ENCODE data around the gene OR2Y1. TPM values are rescaled to one million over a fixed set of nuclear protein-coding genes. Genes with fewer than 3 reads are reported as not detected.
"Not testable (repeated sequence)": the region's sequence is repeated elsewhere in the genome, so short reads cannot be mapped to it uniquely, and the experiment has no call there.

Gene OR2Y1
- total RNA-seq, 2 donors from 2014 or later = not detected

DNA sequence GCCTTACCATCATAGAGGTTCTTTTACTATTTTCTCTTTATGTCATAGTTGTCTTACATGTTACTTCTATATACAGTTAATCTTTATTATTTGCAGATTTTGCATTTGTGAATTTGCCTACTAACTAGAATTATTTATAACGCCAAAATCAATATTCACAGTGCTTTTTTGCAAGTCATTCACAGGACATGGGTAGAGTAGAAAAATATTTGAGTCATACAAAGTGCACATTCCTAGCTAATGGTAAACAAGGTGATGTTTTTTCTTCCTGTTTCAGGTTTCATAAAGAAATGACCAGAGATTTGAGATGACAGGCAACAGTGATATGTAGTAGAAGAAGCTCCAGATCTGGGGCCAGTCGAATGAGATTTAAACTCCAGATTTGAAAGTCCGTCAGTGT lies 30.0 kb upstream of the OR2Y1 start:
- no peak overlapping the region for H3K27ac ChIP-seq
- no peaks in the 10 kb centered on the region for H3K27me3 ChIP-seq (replicated peaks; ENCODE audit: insufficient read depth)
- H3K36me3 ChIP-seq = no peaks in the 10 kb centered on the region
- 83% methylated on average over 3 of the region's 3 CpGs for WGBS
- intact Hi-C loops (cut with DNase I) = no loop called here
- no peak for DNase-seq (ENCODE audit: low spot score)
- TF ChIP-seq POLR2A (IDR thresholded peaks at IDR 0.05) = no peak
- no peaks in the 10 kb centered on the region for H3K4me1 ChIP-seq (replicated peaks)
- H3K4me3 ChIP-seq = no peak overlapping the region
- H3K9me3 ChIP-seq = no peaks in the 10 kb centered on the region

- TF ChIP-seq, protein P1, sequence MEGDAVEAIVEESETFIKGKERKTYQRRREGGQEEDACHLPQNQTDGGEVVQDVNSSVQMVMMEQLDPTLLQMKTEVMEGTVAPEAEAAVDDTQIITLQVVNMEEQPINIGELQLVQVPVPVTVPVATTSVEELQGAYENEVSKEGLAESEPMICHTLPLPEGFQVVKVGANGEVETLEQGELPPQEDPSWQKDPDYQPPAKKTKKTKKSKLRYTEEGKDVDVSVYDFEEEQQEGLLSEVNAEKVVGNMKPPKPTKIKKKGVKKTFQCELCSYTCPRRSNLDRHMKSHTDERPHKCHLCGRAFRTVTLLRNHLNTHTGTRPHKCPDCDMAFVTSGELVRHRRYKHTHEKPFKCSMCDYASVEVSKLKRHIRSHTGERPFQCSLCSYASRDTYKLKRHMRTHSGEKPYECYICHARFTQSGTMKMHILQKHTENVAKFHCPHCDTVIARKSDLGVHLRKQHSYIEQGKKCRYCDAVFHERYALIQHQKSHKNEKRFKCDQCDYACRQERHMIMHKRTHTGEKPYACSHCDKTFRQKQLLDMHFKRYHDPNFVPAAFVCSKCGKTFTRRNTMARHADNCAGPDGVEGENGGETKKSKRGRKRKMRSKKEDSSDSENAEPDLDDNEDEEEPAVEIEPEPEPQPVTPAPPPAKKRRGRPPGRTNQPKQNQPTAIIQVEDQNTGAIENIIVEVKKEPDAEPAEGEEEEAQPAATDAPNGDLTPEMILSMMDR (IDR thresholded peaks at IDR 0.05) = no peak
- no peak for TF ChIP-seq POLR2A (IDR thresholded peaks at IDR 0.05)
- no peak for TF ChIP-seq POLR2AphosphoS5 (IDR thresholded peaks at IDR 0.05)
- H3K36me3 ChIP-seq = no peaks in the 10 kb centered on the region
- no peaks in the 10 kb centered on the region for H3K27me3 ChIP-seq (replicated peaks; ENCODE audit: insufficient read depth)
- intact Hi-C loops (cut with DNase I) = no loop called here
- no peaks in the 10 kb centered on the region for H3K9me3 ChIP-seq
- no peak overlapping the region for H3K27ac ChIP-seq
- WGBS = 92% methylated on average over 2 of the region's 2 CpGs
- no peak for DNase-seq (ENCODE audit: low spot score)
- H3K4me1 ChIP-seq (replicated peaks) = no peaks in the 10 kb centered on the region
- H3K4me3 ChIP-seq = no peak overlapping the region
These were observed 15.7 kb upstream of the OR2Y1 start for GRCh38 chr5:180755601-180756000.

DNA sequence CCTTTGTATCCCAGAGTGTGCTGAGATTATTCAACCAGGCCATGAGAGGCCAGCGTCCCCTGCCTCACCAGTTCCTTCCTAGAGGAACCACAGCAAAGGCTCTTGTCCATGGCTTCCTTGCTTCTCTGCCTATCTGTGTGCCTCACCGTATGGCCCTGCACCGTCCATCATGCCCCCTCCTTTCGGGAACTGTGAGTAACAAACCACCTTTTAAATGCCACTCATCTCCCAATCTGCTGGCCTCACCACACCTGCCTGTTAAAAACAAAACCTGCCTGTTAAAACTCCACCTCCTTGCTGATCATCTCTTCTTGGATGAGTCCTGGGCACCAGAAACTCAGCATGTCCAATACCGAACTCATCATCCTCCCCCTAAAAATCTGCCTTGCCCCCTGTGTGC lies 4.4 kb upstream of the OR2Y1 start:
- TF ChIP-seq, protein P1 (IDR thresholded peaks at IDR 0.05) = no peak
- no peak for TF ChIP-seq POLR2AphosphoS5 (IDR thresholded peaks at IDR 0.05)
- no peak for TF ChIP-seq POLR2A (IDR thresholded peaks at IDR 0.05)
- H3K4me3 ChIP-seq = no peak overlapping the region
- H3K27me3 ChIP-seq (replicated peaks; ENCODE audit: insufficient read depth) = no peaks in the 10 kb centered on the region
- no peaks in the 10 kb centered on the region for H3K36me3 ChIP-seq
- DNase-seq (ENCODE audit: low spot score) = no peak
- no peaks in the 10 kb centered on the region for H3K4me1 ChIP-seq (replicated peaks)
- H3K27ac ChIP-seq = no peak overlapping the region
- H3K9me3 ChIP-seq = no peaks in the 10 kb centered on the region
- intact Hi-C loops (cut with DNase I) = no loop called here
- WGBS = 72% methylated on average over 5 of the region's 5 CpGs

- TF ChIP-seq, protein P1 (IDR thresholded peaks at IDR 0.05) = no peak
- no peak for TF ChIP-seq POLR2A (IDR thresholded peaks at IDR 0.05)
- no peaks in the 10 kb centered on the region for H3K36me3 ChIP-seq
- no peak overlapping the region for H3K27ac ChIP-seq
- WGBS = 62% methylated on average over 6 of the region's 6 CpGs
- no peaks in the 10 kb centered on the region for H3K27me3 ChIP-seq (replicated peaks; ENCODE audit: insufficient read depth)
- no peak for DNase-seq (ENCODE audit: low spot score)
- intact Hi-C loops (cut with DNase I) = no loop called here
- no peak overlapping the region for H3K4me3 ChIP-seq
- no peaks in the 10 kb centered on the region for H3K4me1 ChIP-seq (replicated peaks)
- no peaks in the 10 kb centered on the region for H3K9me3 ChIP-seq
These were observed 2.9 kb upstream of the OR2Y1 start for GRCh38 chr5:180742727-180743126.

GRCh38 chr5:180740953-180741352 lies 1.1 kb upstream of the OR2Y1 start:
- H3K9me3 ChIP-seq; H3K27me3 ChIP-seq (replicated peaks; ENCODE audit: insufficient read depth); H3K4me3 ChIP-seq; H3K4me1 ChIP-seq (replicated peaks); DNase-seq (ENCODE audit: low spot score); H3K36me3 ChIP-seq; H3K27ac ChIP-seq; intact Hi-C loops (cut with DNase I): not testable (repeated sequence)
- WGBS = 56% methylated on average over 4 of the region's 4 CpGs

- H3K4me3 ChIP-seq = no peak overlapping the region
- no peaks in the 10 kb centered on the region for H3K27me3 ChIP-seq (replicated peaks; ENCODE audit: insufficient read depth)
- intact Hi-C loops (cut with DNase I) = no loop called here
- no peak for DNase-seq (ENCODE audit: low spot score)
- TF ChIP-seq, protein P1 (IDR thresholded peaks at IDR 0.05) = no peak
- H3K36me3 ChIP-seq = no peaks in the 10 kb centered on the region
- 94% methylated on average over 10 of the region's 10 CpGs for WGBS
- H3K9me3 ChIP-seq = no peaks in the 10 kb centered on the region
- no peak overlapping the region for H3K27ac ChIP-seq
- H3K4me1 ChIP-seq (replicated peaks) = no peaks in the 10 kb centered on the region
These were observed 587 bp downstream of the OR2Y1 start for GRCh38 chr5:180739271-180739670.

Measured in prostate gland (tissue), 2 donors.